ENCODE results near the gene TAF8.

TAF8 gene

DNA sequence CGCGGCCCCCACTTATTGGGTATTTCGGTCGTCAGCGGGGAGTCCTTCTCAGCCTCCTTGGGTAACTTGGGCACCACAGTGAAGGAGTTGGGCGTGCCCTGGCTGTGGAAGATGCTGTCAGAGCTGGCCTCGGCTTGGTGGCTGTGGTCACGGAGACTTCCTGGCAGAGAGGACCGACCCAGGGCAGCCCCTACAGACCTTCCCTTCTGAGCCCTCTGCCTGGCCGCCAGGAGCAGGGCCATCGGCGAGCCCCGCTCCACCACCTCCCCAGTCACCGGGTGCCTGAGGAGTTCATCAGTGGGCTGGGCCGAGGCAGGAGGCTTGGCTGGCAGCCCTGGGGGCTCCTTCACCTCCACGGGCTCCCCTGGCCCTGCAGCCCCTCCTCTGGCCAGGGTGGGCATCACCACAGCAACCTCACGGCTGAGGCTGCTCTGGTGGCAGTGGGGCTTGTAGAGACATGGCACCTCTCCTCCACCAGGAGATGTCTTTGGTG, 54.9 kb downstream of the TAF8 start:
- TF ChIP-seq, protein P1, sequence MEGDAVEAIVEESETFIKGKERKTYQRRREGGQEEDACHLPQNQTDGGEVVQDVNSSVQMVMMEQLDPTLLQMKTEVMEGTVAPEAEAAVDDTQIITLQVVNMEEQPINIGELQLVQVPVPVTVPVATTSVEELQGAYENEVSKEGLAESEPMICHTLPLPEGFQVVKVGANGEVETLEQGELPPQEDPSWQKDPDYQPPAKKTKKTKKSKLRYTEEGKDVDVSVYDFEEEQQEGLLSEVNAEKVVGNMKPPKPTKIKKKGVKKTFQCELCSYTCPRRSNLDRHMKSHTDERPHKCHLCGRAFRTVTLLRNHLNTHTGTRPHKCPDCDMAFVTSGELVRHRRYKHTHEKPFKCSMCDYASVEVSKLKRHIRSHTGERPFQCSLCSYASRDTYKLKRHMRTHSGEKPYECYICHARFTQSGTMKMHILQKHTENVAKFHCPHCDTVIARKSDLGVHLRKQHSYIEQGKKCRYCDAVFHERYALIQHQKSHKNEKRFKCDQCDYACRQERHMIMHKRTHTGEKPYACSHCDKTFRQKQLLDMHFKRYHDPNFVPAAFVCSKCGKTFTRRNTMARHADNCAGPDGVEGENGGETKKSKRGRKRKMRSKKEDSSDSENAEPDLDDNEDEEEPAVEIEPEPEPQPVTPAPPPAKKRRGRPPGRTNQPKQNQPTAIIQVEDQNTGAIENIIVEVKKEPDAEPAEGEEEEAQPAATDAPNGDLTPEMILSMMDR (conservative IDR thresholded peaks at IDR 0.05; ENCODE audit: control insufficient read depth, insufficient read depth, low read depth, low read length) = no peak
- no peak overlapping the region for H3K4me3 ChIP-seq (ENCODE audit: control insufficient read depth, low read depth, low read length)
- no peak for DNase-seq (ENCODE audit: low read depth)

DNA sequence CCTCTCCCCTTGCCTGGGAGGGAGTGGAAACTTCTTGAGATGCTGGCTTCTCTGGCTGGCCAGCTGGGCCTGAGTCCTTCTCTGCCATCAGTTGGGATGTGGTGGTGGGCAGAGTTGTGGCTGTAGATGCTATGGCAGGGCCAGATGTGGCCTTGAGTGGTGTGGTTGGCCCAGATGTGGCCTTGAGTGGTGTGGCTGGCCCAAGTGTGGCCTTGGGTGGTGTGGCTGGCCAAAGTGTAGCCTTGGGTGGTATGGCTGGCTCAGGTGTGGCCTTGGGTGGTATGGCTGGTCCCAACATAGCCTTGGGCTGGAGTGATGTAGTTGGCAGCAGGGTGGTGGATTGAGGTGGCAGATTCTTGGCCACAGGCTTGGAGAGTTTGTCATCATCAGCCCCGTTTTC, 55.4 kb downstream of the TAF8 start:
- no peak overlapping the region for H3K4me3 ChIP-seq (ENCODE audit: control insufficient read depth, low read depth, low read length)
- TF ChIP-seq, protein P1 (conservative IDR thresholded peaks at IDR 0.05; ENCODE audit: control insufficient read depth, insufficient read depth, low read depth, low read length) = no peak
- no peak for DNase-seq (ENCODE audit: low read depth)

DNA sequence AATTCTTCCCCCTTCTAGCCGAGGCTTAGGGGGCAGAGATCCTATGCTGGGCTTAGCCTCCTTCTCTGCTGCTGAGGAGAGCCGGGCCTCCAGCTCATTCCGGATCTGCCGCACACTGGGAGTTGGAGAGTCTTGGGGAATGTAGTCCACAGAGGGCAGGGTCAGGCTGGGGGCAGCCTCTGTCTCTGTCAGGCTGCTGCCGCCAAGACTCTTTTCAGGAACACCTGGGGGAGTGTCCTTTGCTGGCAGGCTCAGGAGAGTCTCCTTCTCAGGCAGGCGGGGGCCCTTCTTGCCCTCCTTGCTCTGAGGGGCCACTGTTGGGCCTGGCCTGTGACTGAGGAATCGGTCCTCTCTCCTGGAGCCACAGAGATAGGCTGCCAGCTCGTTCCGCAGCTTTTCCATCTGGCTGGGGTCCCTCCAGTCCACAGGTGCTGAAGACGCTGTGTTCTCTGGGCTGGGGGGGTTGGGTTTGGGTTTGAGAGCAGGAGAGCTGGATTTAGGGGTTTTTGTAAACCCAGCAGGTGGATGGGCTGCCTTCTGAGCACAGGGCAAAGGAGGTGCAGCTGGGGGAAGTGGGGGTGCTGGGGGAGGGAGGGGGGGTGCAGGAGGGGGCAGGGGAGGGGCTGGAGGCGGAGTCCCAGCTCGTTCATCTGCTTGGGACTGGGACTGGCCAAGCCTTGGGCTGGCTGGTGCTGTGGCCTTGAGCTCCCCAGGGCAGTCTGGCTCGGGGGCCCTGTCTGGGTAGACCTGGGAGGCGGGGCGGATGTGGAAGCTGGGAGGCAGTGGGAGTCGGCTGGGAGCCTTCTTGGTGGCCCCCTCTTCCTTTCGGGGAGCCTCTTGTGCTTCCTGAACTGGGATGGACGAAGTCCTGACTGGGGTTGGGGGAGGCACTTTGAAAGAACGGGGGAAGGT, 56.0 kb downstream of the TAF8 start:
- no peak overlapping the region for H3K4me3 ChIP-seq (ENCODE audit: control insufficient read depth, low read depth, low read length)
- no peak for DNase-seq (ENCODE audit: low read depth)
- TF ChIP-seq, protein P1 (conservative IDR thresholded peaks at IDR 0.05; ENCODE audit: control insufficient read depth, insufficient read depth, low read depth, low read length) = no peak

DNA sequence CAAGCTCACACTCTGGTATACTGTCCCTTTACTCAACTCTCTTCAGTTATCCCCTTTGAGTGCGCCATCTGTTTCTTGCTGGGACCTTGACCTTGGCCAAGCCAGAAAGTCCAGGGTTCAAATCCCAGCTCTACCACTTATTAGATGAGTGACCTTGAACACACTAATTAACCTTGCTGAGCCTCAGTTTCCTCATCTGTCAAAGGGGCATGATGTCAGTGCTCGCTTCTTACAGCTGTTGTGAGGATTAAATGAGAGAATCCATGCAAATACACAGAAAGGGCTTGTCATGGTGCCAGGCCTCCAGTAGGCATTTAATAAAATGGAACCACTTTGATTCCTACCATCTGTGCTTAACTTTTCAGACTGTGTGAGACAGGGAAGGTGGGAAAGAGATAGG, 57.7 kb downstream of the TAF8 start:
- TF ChIP-seq, protein P1 (conservative IDR thresholded peaks at IDR 0.05; ENCODE audit: control insufficient read depth, insufficient read depth, low read depth, low read length) = no peak
- H3K4me3 ChIP-seq (ENCODE audit: control insufficient read depth, low read depth, low read length) = no peak overlapping the region
- no peak for DNase-seq (ENCODE audit: low read depth)

DNA sequence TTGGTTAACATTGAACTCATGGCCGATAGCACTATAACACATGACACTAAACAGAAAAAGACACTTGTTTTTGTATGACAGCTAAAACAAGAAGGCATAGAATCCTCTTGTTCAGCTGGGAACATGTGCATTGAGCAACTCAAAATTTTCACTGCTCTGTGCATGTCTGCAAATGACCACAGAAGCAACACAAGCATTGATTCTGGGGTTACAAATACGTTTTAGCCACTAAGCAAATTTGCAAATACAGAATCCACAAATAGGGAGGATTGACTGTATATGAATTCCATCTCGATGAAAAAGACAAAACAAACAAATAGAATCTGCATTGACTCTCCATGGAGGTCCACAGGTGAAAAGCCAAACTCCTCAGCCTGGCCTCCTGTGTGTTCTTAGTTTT, 60.4 kb downstream of the TAF8 start:
- H3K4me3 ChIP-seq (ENCODE audit: control insufficient read depth, low read depth, low read length) = no peak overlapping the region
- DNase-seq (ENCODE audit: low read depth) = no peak
- TF ChIP-seq, protein P1 (conservative IDR thresholded peaks at IDR 0.05; ENCODE audit: control insufficient read depth, insufficient read depth, low read depth, low read length) = no peak

DNA sequence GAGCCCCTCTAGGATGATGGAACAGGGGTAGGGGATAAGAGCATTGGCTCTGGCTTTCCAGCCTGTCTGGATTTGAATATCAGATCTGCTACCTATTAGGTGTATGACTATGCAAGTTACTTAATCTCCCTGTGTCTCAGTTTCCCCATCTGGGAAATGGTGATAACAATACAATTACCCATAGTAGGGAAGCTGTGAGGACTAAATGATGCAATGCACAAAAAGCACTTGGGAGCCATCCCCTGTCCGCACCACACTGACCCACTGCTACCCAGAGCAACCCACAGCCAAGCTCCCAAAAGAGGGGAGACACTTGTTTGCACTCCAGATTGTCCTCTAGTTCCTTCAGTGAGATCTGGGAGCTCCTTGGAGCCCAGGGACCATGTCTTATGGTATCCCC, 62.0 kb downstream of the TAF8 start:
- H3K4me3 ChIP-seq (ENCODE audit: control insufficient read depth, low read depth, low read length) = no peak overlapping the region
- TF ChIP-seq, protein P1 (conservative IDR thresholded peaks at IDR 0.05; ENCODE audit: control insufficient read depth, insufficient read depth, low read depth, low read length) = no peak
- DNase-seq (ENCODE audit: low read depth) = no peak
